Left kidney (tissue), 2 donors: Measurements from ENCODE around the gene SIPA1L3. TPM values are rescaled to one million over a fixed set of nuclear protein-coding genes. Genes with fewer than 3 reads are reported as not detected.

Experiments used
- DNase-seq: peaks from one replicate; pipeline ENCODE4 v3.0.0-alpha.2; 2013
- polyA plus RNA-seq: library from polyadenylated mRNA; unstranded; fragments of 120-200 nt; gene quantifications from one replicate; pipeline ENCODE4 v1.2.1, GENCODE V29; 2013; ENCODE audit not compliant: insufficient read length

The SIPA1L3 gene
- polyA plus RNA-seq, 1 donor: 27.7 TPM

- no peak for DNase-seq
These were observed 242.7 kb downstream of the SIPA1L3 start for GRCh38 chr19:38149661-38150061.

- DNase-seq: no peak
These were observed 244.2 kb downstream of the SIPA1L3 start for GRCh38 chr19:38151242-38151641.

GRCh38 chr19:38152461-38153379 is 245.7 kb downstream of the SIPA1L3 start:
- no peak for DNase-seq

GRCh38 chr19:38155453-38155852 is 248.4 kb downstream of the SIPA1L3 start:
- no peak for DNase-seq

- DNase-seq: no peak
These were observed 251.7 kb downstream of the SIPA1L3 start for GRCh38 chr19:38158730-38159129.

GRCh38 chr19:38162094-38162493 is 255.1 kb downstream of the SIPA1L3 start:
- no peak for DNase-seq

- no peak for DNase-seq
These were observed 255.6 kb downstream of the SIPA1L3 start for GRCh38 chr19:38162632-38163031.

GRCh38 chr19:38163419-38164290 is 256.6 kb downstream of the SIPA1L3 start:
- DNase-seq: no peak

GRCh38 chr19:38164526-38164925 is 257.5 kb downstream of the SIPA1L3 start:
- no peak for DNase-seq

GRCh38 chr19:38165335-38165734 is 258.3 kb downstream of the SIPA1L3 start:
- DNase-seq: no peak

GRCh38 chr19:38168637-38169036 is 261.6 kb downstream of the SIPA1L3 start:
- no peak for DNase-seq

- no peak for DNase-seq
These were observed 263.3 kb downstream of the SIPA1L3 start for GRCh38 chr19:38170334-38170733.

- no peak for DNase-seq
These were observed 265.0 kb downstream of the SIPA1L3 start for GRCh38 chr19:38172001-38172400.

GRCh38 chr19:38173291-38174041 is 266.5 kb downstream of the SIPA1L3 start:
- no peak for DNase-seq

GRCh38 chr19:38175422-38175821 is 268.4 kb downstream of the SIPA1L3 start:
- DNase-seq: no peak

GRCh38 chr19:38180071-38180470 is 273.1 kb downstream of the SIPA1L3 start:
- no peak for DNase-seq

- DNase-seq: no peak
These were observed 275.7 kb downstream of the SIPA1L3 start for GRCh38 chr19:38182536-38183210.

GRCh38 chr19:38183251-38183897 is 276.4 kb downstream of the SIPA1L3 start:
- peak; percentile 31 for DNase-seq

- DNase-seq: no peak
These were observed 277.8 kb downstream of the SIPA1L3 start for GRCh38 chr19:38184815-38185214.

GRCh38 chr19:38185562-38185961 is 278.6 kb downstream of the SIPA1L3 start:
- DNase-seq: no peak

GRCh38 chr19:38190061-38190460 is 283.1 kb downstream of the SIPA1L3 start:
- DNase-seq: no peak
